Neural progenitor cell (in vitro differentiated cells): ENCODE data around the gene GALNT2. TPM values are rescaled to one million over a fixed set of nuclear protein-coding genes. Genes with fewer than 3 reads are reported as not detected.

ENCODE experiments used
- DNase-seq: peaks from one replicate; pipeline ENCODE4 v3.0.0-alpha.2; 2016; ENCODE audit warnings: low spot score
- H2AFZ ChIP-seq: fragments of 200-600 bp; sonication (generic); replicated peaks from 2 replicates; pipeline ENCODE4 v1.6.1; 2016; ENCODE audit warnings: antibody characterized with exemption
- H3F3A ChIP-seq: fragments of 200-600 bp; sonication (generic); 2 replicates; pipeline ENCODE4 v1.6.1; 2016; ENCODE audit warnings: antibody characterized with exemption, low read depth
- H3K27ac ChIP-seq: fragments of 200-600 bp; sonication (generic); 2 replicates; pipeline ENCODE4 v1.5.1; 2016; ENCODE audit warnings: mild to moderate bottlenecking
- H3K27me3 ChIP-seq: fragments of 200-600 bp; sonication (generic); 2 replicates; pipeline ENCODE4 v1.6.1; 2016; ENCODE audit warnings: mild to moderate bottlenecking, moderate library complexity
- H3K36me3 ChIP-seq: fragments of 200-600 bp; sonication (generic); 2 replicates; pipeline ENCODE4 v1.5.1; 2016
- H3K4me1 ChIP-seq: fragments of 200-600 bp; sonication (generic); 2 replicates; pipeline ENCODE4 v1.6.1; 2016; ENCODE audit warnings: mixed run types
- H3K4me2 ChIP-seq: fragments of 200-600 bp; sonication (generic); 2 replicates; pipeline ENCODE4 v1.6.1; 2016
- H3K4me3 ChIP-seq: fragments of 200-600 bp; sonication (generic); 2 replicates; pipeline ENCODE4 v1.5.1; 2016
- H3K79me2 ChIP-seq: fragments of 200-600 bp; sonication (generic); 2 replicates; pipeline ENCODE4 v1.6.1; 2016; ENCODE audit warnings: low read depth
- H3K9ac ChIP-seq: fragments of 200-600 bp; sonication (generic); 2 replicates; pipeline ENCODE4 v1.6.1; 2016
- H3K9me3 ChIP-seq: fragments of 200-600 bp; sonication (generic); 2 replicates; pipeline ENCODE4 v1.5.1; 2016; ENCODE audit warnings: low read depth
- H4K20me1 ChIP-seq: fragments of 200-600 bp; sonication (generic); 2 replicates; pipeline ENCODE4 v1.6.1; 2016; ENCODE audit warnings: low read depth
- H3K27ac Mint-ChIP-seq: 3 replicates; pipeline ENCODE4 v1.8.0; 2021; ENCODE audit warnings: mixed read lengths
- H3K27me3 Mint-ChIP-seq: 2 replicates; pipeline ENCODE4 v1.8.0; 2022; ENCODE audit warnings: low read depth, mild to moderate bottlenecking, inconsistent platforms, moderate library complexity, mixed read lengths; ENCODE audit not compliant: insufficient read depth
- H3K36me3 Mint-ChIP-seq: 3 replicates; pipeline ENCODE4 v1.8.0; 2021; ENCODE audit warnings: mixed read lengths
- H3K4me1 Mint-ChIP-seq: 3 replicates; pipeline ENCODE4 v1.8.0; 2021; ENCODE audit warnings: mixed read lengths
- H3K4me3 Mint-ChIP-seq: 3 replicates; pipeline ENCODE4 v1.8.0; 2021; ENCODE audit warnings: mild to moderate bottlenecking, moderate library complexity, mixed read lengths
- H3K9me3 Mint-ChIP-seq: 3 replicates; pipeline ENCODE4 v1.8.0; 2020; ENCODE audit warnings: mixed read lengths
- CTCF ChIP-seq: fragments of 200-600 bp; sonication (generic); IDR thresholded peaks from 2 replicates; pipeline ENCODE4 v1.5.1; 2017; ENCODE audit warnings: antibody characterized with exemption, mild to moderate bottlenecking
- EZH2 ChIP-seq: fragments of 200-600 bp; sonication (generic); IDR thresholded peaks from 2 replicates; pipeline ENCODE4 v1.6.1; 2017; ENCODE audit warnings: antibody characterized with exemption, mild to moderate bottlenecking, moderate library complexity
- EZH2phosphoT487 ChIP-seq: fragments of 200-600 bp; sonication (generic); IDR thresholded peaks from 2 replicates; pipeline ENCODE4 v1.6.1; 2017; ENCODE audit warnings: antibody characterized with exemption
- total RNA-seq: library from RNA; depleted of rRNA; stranded (reverse); fragments of >200 nt; gene quantifications from 2 replicates; pipeline ENCODE4 v1.2.3, GENCODE V29; 2015; ENCODE audit warnings: low replicate concordance

GALNT2 gene
- total RNA-seq, 1 donor from 2014 or later = 37.6 TPM

- H3K9me3 Mint-ChIP-seq = no peaks in the 10 kb centered on the region
- no peak for TF ChIP-seq EZH2phosphoT487
- TF ChIP-seq CTCF = no peak
- TF ChIP-seq EZH2 = no peak
- Histone ChIP-seq H3K27ac (no peak overlapping the region), H3K79me2 (peaks cover 6% of the 10 kb centered on the region), H3K9me3 (no peaks in the 10 kb centered on the region), H4K20me1 (peaks cover 95% of the 10 kb centered on the region), H3K9ac (no peak overlapping the region), H3K4me3 (no peak overlapping the region), H3K4me2 (no peak overlapping the region), H3K27me3 (no peaks in the 10 kb centered on the region), H3K36me3 (no peaks in the 10 kb centered on the region), H3K4me1 (peaks cover 20% of the 10 kb centered on the region), H2AFZ (no peak overlapping the region), H3F3A (peaks cover 8% of the 10 kb centered on the region)
- no peak overlapping the region for H3K4me3 Mint-ChIP-seq
- H3K27me3 Mint-ChIP-seq = peaks cover 4% of the 10 kb centered on the region
- H3K27ac Mint-ChIP-seq = peak overlapping the region; percentile 87
- peaks cover 7% of the 10 kb centered on the region for H3K36me3 Mint-ChIP-seq
- DNase-seq = no peak
- peaks cover 71% of the 10 kb centered on the region for H3K4me1 Mint-ChIP-seq
Measured at GRCh38 chr1:230139315-230139714, 72.3 kb downstream of the GALNT2 start.

- Mint-ChIP-seq H3K9me3 (no peaks in the 10 kb centered on the region), H3K4me3 (no peak overlapping the region), H3K4me1 (peaks cover 71% of the 10 kb centered on the region), H3K27ac (no peak overlapping the region), H3K27me3 (peaks cover 4% of the 10 kb centered on the region), H3K36me3 (peaks cover 7% of the 10 kb centered on the region)
- Histone ChIP-seq H3K27ac (no peak overlapping the region), H3K36me3 (no peaks in the 10 kb centered on the region), H3K79me2 (peaks cover 7% of the 10 kb centered on the region), H3F3A (peaks cover 8% of the 10 kb centered on the region), H3K4me2 (no peak overlapping the region), H3K9me3 (no peaks in the 10 kb centered on the region), H3K27me3 (no peaks in the 10 kb centered on the region), H3K4me1 (peaks cover 21% of the 10 kb centered on the region), H4K20me1 (peaks cover 95% of the 10 kb centered on the region), H2AFZ (no peak overlapping the region), H3K4me3 (no peak overlapping the region), H3K9ac (no peak overlapping the region)
- no peak for DNase-seq
- TF ChIP-seq EZH2 (no peak), CTCF (no peak), EZH2phosphoT487 (no peak)
Measured at GRCh38 chr1:230139741-230140140, 72.7 kb downstream of the GALNT2 start.

GRCh38 chr1:230140221-230141020 lies 73.4 kb downstream of the GALNT2 start:
- Histone ChIP-seq H3K9me3 (no peaks in the 10 kb centered on the region), H3F3A (peaks cover 8% of the 10 kb centered on the region), H3K9ac (no peak overlapping the region), H3K79me2 (peaks cover 14% of the 10 kb centered on the region), H3K4me1 (peaks cover 28% of the 10 kb centered on the region), H4K20me1 (peaks cover 95% of the 10 kb centered on the region), H3K4me2 (no peak overlapping the region), H3K4me3 (no peak overlapping the region), H3K36me3 (no peaks in the 10 kb centered on the region), H3K27me3 (no peaks in the 10 kb centered on the region), H2AFZ (no peak overlapping the region), H3K27ac (no peak overlapping the region)
- Mint-ChIP-seq H3K9me3 (no peaks in the 10 kb centered on the region), H3K27ac (peak overlapping the region; percentile 15), H3K4me1 (peaks cover 74% of the 10 kb centered on the region), H3K36me3 (peaks cover 7% of the 10 kb centered on the region), H3K27me3 (peaks cover 4% of the 10 kb centered on the region), H3K4me3 (peak overlapping the region; percentile 50)
- DNase-seq = no peak
- TF ChIP-seq EZH2phosphoT487 (no peak), EZH2 (no peak), CTCF (no peak)
